H9 (cell line): ENCODE data around the gene PTPN2. TPM values are rescaled to one million over a fixed set of nuclear protein-coding genes. Genes with fewer than 3 reads are reported as not detected.

ENCODE experiments used
- DNase-seq: peaks from one replicate; pipeline ENCODE4 v3.0.0-alpha.2; 2017
- H2AFZ ChIP-seq: one replicate; pipeline ENCODE4 v1.6.1; 2013; ENCODE audit warnings: mild to moderate bottlenecking, low read length, control low read depth, moderate library complexity
- H2AK5ac ChIP-seq: 2 replicates; pipeline ENCODE4 v1.6.1; 2013; ENCODE audit warnings: low read length, control low read depth, mixed read lengths; ENCODE audit not compliant: insufficient read length
- H2BK120ac ChIP-seq: one replicate; pipeline ENCODE4 v1.6.1; 2013; ENCODE audit warnings: low read depth, mild to moderate bottlenecking, low read length, control low read depth, inconsistent platforms; ENCODE audit not compliant: poor library complexity, severe bottlenecking
- H2BK12ac ChIP-seq: 2 replicates; pipeline ENCODE4 v1.6.1; 2013; ENCODE audit warnings: low read length, control low read depth, mixed read lengths, low read depth; ENCODE audit not compliant: insufficient read length
- H2BK15ac ChIP-seq: 2 replicates; pipeline ENCODE4 v1.6.1; 2013; ENCODE audit warnings: low read depth, low read length, control low read depth
- H2BK20ac ChIP-seq: one replicate; pipeline ENCODE4 v1.6.1; 2013; ENCODE audit warnings: low read depth, mild to moderate bottlenecking, low read length, control low read depth, inconsistent platforms; ENCODE audit not compliant: poor library complexity, severe bottlenecking
- H2BK5ac ChIP-seq: 2 replicates; pipeline ENCODE4 v1.6.1; 2013; ENCODE audit warnings: low read length, control low read depth, mixed read lengths; ENCODE audit not compliant: insufficient read length
- H3K14ac ChIP-seq: 2 replicates; pipeline ENCODE4 v1.6.1; 2013; ENCODE audit warnings: low read length, control low read depth; ENCODE audit not compliant: insufficient read depth
- H3K18ac ChIP-seq: 2 replicates; pipeline ENCODE4 v1.6.1; 2013; ENCODE audit warnings: low read depth, mild to moderate bottlenecking, mixed read lengths, low read length, control low read depth; ENCODE audit not compliant: insufficient read length
- H3K23ac ChIP-seq: 2 replicates; pipeline ENCODE4 v1.6.1; 2013; ENCODE audit warnings: low read length, control low read depth, mixed read lengths, low read depth; ENCODE audit not compliant: insufficient read length
- H3K23me2 ChIP-seq: 2 replicates; pipeline ENCODE4 v1.6.1; 2013; ENCODE audit warnings: low read depth, mild to moderate bottlenecking, mixed read lengths, low read length, control low read depth; ENCODE audit not compliant: insufficient read length, poor library complexity, severe bottlenecking
- H3K27ac ChIP-seq: 2 replicates; pipeline ENCODE4 v1.5.1; 2013; ENCODE audit warnings: low read length, control low read depth, mixed read lengths, low read depth; ENCODE audit not compliant: insufficient read length
- H3K27me3 ChIP-seq: 2 replicates; pipeline ENCODE4 v1.6.1; 2013; ENCODE audit warnings: low read length, control low read depth, inconsistent platforms; ENCODE audit not compliant: insufficient read depth
- H3K4ac ChIP-seq: 2 replicates; pipeline ENCODE4 v1.6.1; 2013; ENCODE audit warnings: low read depth, mild to moderate bottlenecking, control low read depth, inconsistent platforms, low read length, moderate library complexity
- H3K4me1 ChIP-seq: 2 replicates; pipeline ENCODE4 v1.6.1; 2013; ENCODE audit warnings: low read length, control low read depth, inconsistent platforms; ENCODE audit not compliant: insufficient read depth
- H3K4me2 ChIP-seq: 2 replicates; pipeline ENCODE4 v1.6.1; 2013; ENCODE audit warnings: low read length, control low read depth, mixed read lengths; ENCODE audit not compliant: insufficient read length, insufficient read depth
- H3K56ac ChIP-seq: 2 replicates; pipeline ENCODE4 v1.6.1; 2013; ENCODE audit warnings: low read depth, mild to moderate bottlenecking, mixed read lengths, low read length, control low read depth; ENCODE audit not compliant: insufficient read length
- H3K79me1 ChIP-seq: 2 replicates; pipeline ENCODE4 v1.6.1; 2013; ENCODE audit warnings: low read depth, mild to moderate bottlenecking, moderate library complexity, low read length, control low read depth, inconsistent platforms; ENCODE audit not compliant: insufficient read depth, poor library complexity, severe bottlenecking
- H3K79me2 ChIP-seq: 2 replicates; pipeline ENCODE4 v1.6.1; 2013; ENCODE audit warnings: low read length, control low read depth, inconsistent platforms; ENCODE audit not compliant: insufficient read depth
- H3K9ac ChIP-seq: 2 replicates; pipeline ENCODE4 v1.6.1; 2013; ENCODE audit warnings: low read length, control low read depth, mixed read lengths; ENCODE audit not compliant: insufficient read length; ENCODE audit errors: extremely low read depth
- H3K9me3 ChIP-seq: one replicate; pipeline ENCODE4 v1.6.1; 2013; ENCODE audit warnings: low read depth, low read length, inconsistent platforms; ENCODE audit not compliant: control insufficient read depth
- H3T11ph ChIP-seq: one replicate; pipeline ENCODE4 v1.6.1; 2013; ENCODE audit warnings: mild to moderate bottlenecking, low read length, control low read depth, inconsistent platforms
- H4K20me1 ChIP-seq: one replicate; pipeline ENCODE4 v1.6.1; 2013; ENCODE audit not compliant: control insufficient read depth, insufficient read length, insufficient read depth
- H4K5ac ChIP-seq: 2 replicates; pipeline ENCODE4 v1.6.1; 2013; ENCODE audit warnings: low read depth, mild to moderate bottlenecking, mixed read lengths, low read length, control low read depth; ENCODE audit not compliant: insufficient read length
- H4K8ac ChIP-seq: replicated peaks from 2 replicates; pipeline ENCODE4 v1.6.1; 2013; ENCODE audit warnings: low read length, control low read depth, mixed read lengths, low read depth; ENCODE audit not compliant: insufficient read length
- H4K91ac ChIP-seq: 2 replicates; pipeline ENCODE4 v1.6.1; 2013; ENCODE audit warnings: low read depth, mild to moderate bottlenecking, moderate library complexity, mixed read lengths, low read length, control low read depth; ENCODE audit not compliant: insufficient read length
- H3K27ac Mint-ChIP-seq, 3 experiments: 2 replicates in 2 of 3; 3 replicates in 1 of 3; pipeline ENCODE4 v1.8.0; 2020 to 2021; ENCODE audit warnings: mixed read lengths in 3 of 3, mild to moderate bottlenecking in 1 of 3, moderate library complexity in 1 of 3
- H3K27me3 Mint-ChIP-seq: 2 replicates; pipeline ENCODE4 v1.8.0; 2021; ENCODE audit warnings: low read depth, mild to moderate bottlenecking, moderate library complexity, mixed read lengths
- H3K36me3 Mint-ChIP-seq, 3 experiments: 2 replicates in 2 of 3; 3 replicates in 1 of 3; pipeline ENCODE4 v1.8.0; 2020 to 2021; ENCODE audit warnings: low read depth in 3 of 3, mixed read lengths in 3 of 3; ENCODE audit not compliant: insufficient read depth in 1 of 3
- H3K4me1 Mint-ChIP-seq, 2 experiments: 2 replicates each; pipeline ENCODE4 v1.8.0; 2020; ENCODE audit warnings: mixed read lengths in 2 of 2
- H3K4me3 Mint-ChIP-seq, 2 experiments: 2 replicates in 1 of 2; 3 replicates in 1 of 2; pipeline ENCODE4 v1.8.0; 2020 to 2021; ENCODE audit warnings: mild to moderate bottlenecking in 2 of 2, mixed read lengths in 2 of 2, moderate library complexity in 1 of 2
- H3K9me3 Mint-ChIP-seq, 2 experiments: 2 replicates in 1 of 2; 3 replicates in 1 of 2; pipeline ENCODE4 v1.8.0; 2020; ENCODE audit warnings: mild to moderate bottlenecking in 2 of 2, mixed read lengths in 2 of 2, moderate library complexity in 1 of 2
- WGBS: extraction: QIAGEN DNeasy Blood & Tissue Kit; methylation state at CpG from one replicate; pipeline ENCODE4 v1.1.7; 2013; ENCODE audit warnings: missing lambda C conversion rate, low lambda C conversion rate, mixed read lengths; ENCODE audit not compliant: insufficient read length; ENCODE audit errors: extremely low coverage; 5-methylcytosine and 5-hydroxymethylcytosine counted together
- total RNA-seq: library from RNA; stranded (reverse); gene quantifications from 2 replicates; pipeline ENCODE4 v1.2.1, GENCODE V29; 2021
- TF ChIP-seq, protein P1 (sequence below): fragments of 200-600 bp; sonication (generic); conservative IDR thresholded peaks from 3 replicates; pipeline ENCODE4 v1.8.0; 2021; ENCODE audit warnings: antibody characterized with exemption, mild to moderate bottlenecking

Gene PTPN2
- total RNA-seq, 1 experiment from 2014 or later: 48.7 TPM

DNA sequence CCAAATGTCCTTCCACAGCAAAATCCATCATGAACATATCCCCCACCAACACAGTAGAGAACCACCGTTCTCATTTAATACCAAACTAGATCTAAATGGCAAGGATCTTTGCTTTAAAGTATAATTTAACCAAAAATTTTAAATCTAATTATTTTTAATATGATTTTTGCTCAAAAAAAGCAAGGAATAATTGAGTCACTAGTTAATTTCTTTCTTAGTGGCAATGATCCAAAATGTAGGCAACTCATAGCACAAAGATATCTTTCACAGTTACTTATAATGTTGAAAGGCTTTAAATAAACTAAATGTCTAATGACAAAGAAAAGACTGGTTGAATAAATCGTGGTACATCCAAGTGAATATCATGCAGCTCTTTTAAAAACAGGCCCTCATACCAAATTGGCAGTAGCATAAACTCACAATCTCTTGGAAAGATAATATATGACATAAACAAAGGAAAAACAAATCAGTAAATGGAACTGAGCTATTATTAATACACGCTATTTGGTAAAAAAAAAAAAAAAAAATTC lies 20.3 kb downstream of the PTPN2 start:
- no peak overlapping the region for H3K27ac ChIP-seq
- H3K27ac Mint-ChIP-seq: peak overlapping the region; percentile 26 to 82 (median 59); a peak in 4 of 7 replicates
- no peak overlapping the region for H3K4me3 Mint-ChIP-seq
- H3K4ac ChIP-seq: no peak overlapping the region
- peaks cover 0 to 4% (median 0%) of the 10 kb centered on the region in 3 experiments; a peak in 1 of 7 replicates for H3K36me3 Mint-ChIP-seq
- H3K14ac ChIP-seq: no peak overlapping the region
- H2BK5ac ChIP-seq: no peak overlapping the region
- H2AK5ac ChIP-seq: no peak overlapping the region
- no peak overlapping the region for H2AFZ ChIP-seq
- no peaks in the 10 kb centered on the region for H3K9me3 ChIP-seq
- no peak overlapping the region for H3K23ac ChIP-seq
- no peaks in the 10 kb centered on the region for H3K4me1 ChIP-seq
- H2BK12ac ChIP-seq: no peak overlapping the region
- WGBS: no CpG with 5 or more reads among the region's 3 CpGs
- H3T11ph ChIP-seq: no peak overlapping the region
- H3K79me1 ChIP-seq: peaks cover 7% of the 10 kb centered on the region
- no peak for DNase-seq
- H3K18ac ChIP-seq: no peak overlapping the region
- no peak overlapping the region for H3K56ac ChIP-seq
- H4K5ac ChIP-seq: no peak overlapping the region
- H4K8ac ChIP-seq: no peak overlapping the region
- no peaks in the 10 kb centered on the region for H3K27me3 ChIP-seq
- no peaks in the 10 kb centered on the region for H3K9me3 Mint-ChIP-seq
- TF ChIP-seq, protein P1, sequence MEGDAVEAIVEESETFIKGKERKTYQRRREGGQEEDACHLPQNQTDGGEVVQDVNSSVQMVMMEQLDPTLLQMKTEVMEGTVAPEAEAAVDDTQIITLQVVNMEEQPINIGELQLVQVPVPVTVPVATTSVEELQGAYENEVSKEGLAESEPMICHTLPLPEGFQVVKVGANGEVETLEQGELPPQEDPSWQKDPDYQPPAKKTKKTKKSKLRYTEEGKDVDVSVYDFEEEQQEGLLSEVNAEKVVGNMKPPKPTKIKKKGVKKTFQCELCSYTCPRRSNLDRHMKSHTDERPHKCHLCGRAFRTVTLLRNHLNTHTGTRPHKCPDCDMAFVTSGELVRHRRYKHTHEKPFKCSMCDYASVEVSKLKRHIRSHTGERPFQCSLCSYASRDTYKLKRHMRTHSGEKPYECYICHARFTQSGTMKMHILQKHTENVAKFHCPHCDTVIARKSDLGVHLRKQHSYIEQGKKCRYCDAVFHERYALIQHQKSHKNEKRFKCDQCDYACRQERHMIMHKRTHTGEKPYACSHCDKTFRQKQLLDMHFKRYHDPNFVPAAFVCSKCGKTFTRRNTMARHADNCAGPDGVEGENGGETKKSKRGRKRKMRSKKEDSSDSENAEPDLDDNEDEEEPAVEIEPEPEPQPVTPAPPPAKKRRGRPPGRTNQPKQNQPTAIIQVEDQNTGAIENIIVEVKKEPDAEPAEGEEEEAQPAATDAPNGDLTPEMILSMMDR: no peak
- no peaks in the 10 kb centered on the region for H3K27me3 Mint-ChIP-seq
- peaks cover 5% of the 10 kb centered on the region; the same call in 1 of the 2 replicates for H3K79me2 ChIP-seq
- no peak overlapping the region for H4K91ac ChIP-seq
- H3K4me1 Mint-ChIP-seq: peaks cover 22 to 25% of the 10 kb centered on the region in 2 experiments
- no peak overlapping the region for H3K4me2 ChIP-seq
- H2BK20ac ChIP-seq: no peak overlapping the region
- H4K20me1 ChIP-seq: no peaks in the 10 kb centered on the region
- no peaks in the 10 kb centered on the region for H3K23me2 ChIP-seq
- H2BK120ac ChIP-seq: no peak overlapping the region
- H2BK15ac ChIP-seq: no peak overlapping the region
- no peak overlapping the region for H3K9ac ChIP-seq
